ENCODE measurements around the gene LOXL1.
"Not testable (repeated sequence)": the region's sequence is repeated elsewhere in the genome, so short reads cannot be mapped to it uniquely, and the experiment has no call there.

DNA sequence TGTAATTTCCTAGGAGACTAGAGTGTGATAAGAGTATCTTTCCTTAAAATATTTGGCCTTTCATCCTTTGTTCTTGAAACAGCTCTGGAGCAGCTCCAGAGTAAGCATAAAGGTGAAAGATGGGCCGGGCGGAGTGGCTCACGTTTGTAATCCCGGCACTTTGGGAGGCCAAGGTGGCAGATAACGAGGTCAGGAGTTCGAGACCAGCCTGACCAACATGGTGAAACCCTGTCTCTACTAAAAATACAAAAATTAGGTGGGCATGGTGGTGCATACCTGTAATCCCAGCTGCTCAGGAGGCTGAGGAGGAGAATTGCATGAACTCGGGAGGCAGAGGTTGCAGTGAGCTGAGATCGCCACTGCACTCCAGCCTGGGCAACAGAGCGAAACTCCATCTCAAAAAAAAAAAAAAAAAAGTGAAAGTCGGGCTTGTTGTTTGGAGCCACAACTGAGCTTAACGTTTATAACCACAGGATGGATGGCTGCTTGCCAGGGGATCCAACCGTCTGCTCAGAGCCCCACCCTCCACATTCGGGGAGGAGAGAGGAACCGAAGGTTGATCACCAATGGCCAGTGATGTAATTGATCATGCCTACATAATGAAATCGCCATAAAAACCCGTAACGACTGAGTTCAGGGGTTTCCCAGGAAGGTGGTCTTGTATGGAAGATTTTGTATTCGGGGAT is 49.3 kb downstream of the LOXL1 start:
- TF ChIP-seq, protein P1, sequence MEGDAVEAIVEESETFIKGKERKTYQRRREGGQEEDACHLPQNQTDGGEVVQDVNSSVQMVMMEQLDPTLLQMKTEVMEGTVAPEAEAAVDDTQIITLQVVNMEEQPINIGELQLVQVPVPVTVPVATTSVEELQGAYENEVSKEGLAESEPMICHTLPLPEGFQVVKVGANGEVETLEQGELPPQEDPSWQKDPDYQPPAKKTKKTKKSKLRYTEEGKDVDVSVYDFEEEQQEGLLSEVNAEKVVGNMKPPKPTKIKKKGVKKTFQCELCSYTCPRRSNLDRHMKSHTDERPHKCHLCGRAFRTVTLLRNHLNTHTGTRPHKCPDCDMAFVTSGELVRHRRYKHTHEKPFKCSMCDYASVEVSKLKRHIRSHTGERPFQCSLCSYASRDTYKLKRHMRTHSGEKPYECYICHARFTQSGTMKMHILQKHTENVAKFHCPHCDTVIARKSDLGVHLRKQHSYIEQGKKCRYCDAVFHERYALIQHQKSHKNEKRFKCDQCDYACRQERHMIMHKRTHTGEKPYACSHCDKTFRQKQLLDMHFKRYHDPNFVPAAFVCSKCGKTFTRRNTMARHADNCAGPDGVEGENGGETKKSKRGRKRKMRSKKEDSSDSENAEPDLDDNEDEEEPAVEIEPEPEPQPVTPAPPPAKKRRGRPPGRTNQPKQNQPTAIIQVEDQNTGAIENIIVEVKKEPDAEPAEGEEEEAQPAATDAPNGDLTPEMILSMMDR (IDR thresholded peaks at IDR 0.05; ENCODE audit: poor library complexity) = not testable (repeated sequence)
- not testable (repeated sequence) for TF ChIP-seq EZH2 (IDR thresholded peaks at IDR 0.05; ENCODE audit: borderline replicate concordance); EZH2phosphoT487 (IDR thresholded peaks at IDR 0.05; ENCODE audit: low read depth, severe bottlenecking, unreplicated experiment)

All from hepatocyte (in vitro differentiated cells).